ENCODE data around the gene KCNQ1OT1.

The KCNQ1OT1 gene

GRCh38 chr11:2736577-2737225, 36.9 kb upstream of the KCNQ1OT1 start:
- DNase-seq, result no peak

- no peak for DNase-seq
These were observed 35.3 kb upstream of the KCNQ1OT1 start for GRCh38 chr11:2735053-2735589.

- DNase-seq, result no peak
These were observed 34.6 kb upstream of the KCNQ1OT1 start for GRCh38 chr11:2734181-2735052.

- no peak for DNase-seq
These were observed 33.3 kb upstream of the KCNQ1OT1 start for GRCh38 chr11:2732940-2733628.

- DNase-seq, result no peak
These were observed 32.6 kb upstream of the KCNQ1OT1 start for GRCh38 chr11:2732261-2732939.

GRCh38 chr11:2731130-2732125, 31.6 kb upstream of the KCNQ1OT1 start:
- DNase-seq, result no peak

- DNase-seq, result no peak
These were observed 30.7 kb upstream of the KCNQ1OT1 start for GRCh38 chr11:2730272-2731129.

GRCh38 chr11:2729841-2730240, 30.0 kb upstream of the KCNQ1OT1 start:
- DNase-seq, result no peak

GRCh38 chr11:2728663-2729332, 29.0 kb upstream of the KCNQ1OT1 start:
- DNase-seq, result no peak

GRCh38 chr11:2728128-2728662, 28.4 kb upstream of the KCNQ1OT1 start:
- no peak for DNase-seq

- DNase-seq, result no peak
These were observed 27.2 kb upstream of the KCNQ1OT1 start for GRCh38 chr11:2726964-2727363.

GRCh38 chr11:2725368-2726300, 25.8 kb upstream of the KCNQ1OT1 start:
- no peak for DNase-seq

GRCh38 chr11:2724653-2725367, 25.0 kb upstream of the KCNQ1OT1 start:
- no peak for DNase-seq

GRCh38 chr11:2724104-2724503, 24.3 kb upstream of the KCNQ1OT1 start:
- no peak for DNase-seq

GRCh38 chr11:2722955-2723354, 23.2 kb upstream of the KCNQ1OT1 start:
- DNase-seq, result no peak

- DNase-seq, result no peak
These were observed 21.6 kb upstream of the KCNQ1OT1 start for GRCh38 chr11:2721210-2721916.

Data from NCI-H2029 treated with DMSO at 0.1 percent for 48 hours (cell line).